GM10266 (cell line): ENCODE data around the gene ADAMTS2.

Experiments used
- DNase-seq: peaks from one replicate; pipeline ENCODE4 v3.0.0; 2012; ENCODE audit errors: extremely low spot score
- TF ChIP-seq, protein P1 (sequence below): IDR thresholded peaks from 2 replicates; pipeline ENCODE4 v1.5.1; 2012; ENCODE audit warnings: mild to moderate bottlenecking, low read depth; ENCODE audit not compliant: control insufficient read depth, insufficient read depth; ENCODE audit errors: missing control alignments

ADAMTS2 gene

DNA sequence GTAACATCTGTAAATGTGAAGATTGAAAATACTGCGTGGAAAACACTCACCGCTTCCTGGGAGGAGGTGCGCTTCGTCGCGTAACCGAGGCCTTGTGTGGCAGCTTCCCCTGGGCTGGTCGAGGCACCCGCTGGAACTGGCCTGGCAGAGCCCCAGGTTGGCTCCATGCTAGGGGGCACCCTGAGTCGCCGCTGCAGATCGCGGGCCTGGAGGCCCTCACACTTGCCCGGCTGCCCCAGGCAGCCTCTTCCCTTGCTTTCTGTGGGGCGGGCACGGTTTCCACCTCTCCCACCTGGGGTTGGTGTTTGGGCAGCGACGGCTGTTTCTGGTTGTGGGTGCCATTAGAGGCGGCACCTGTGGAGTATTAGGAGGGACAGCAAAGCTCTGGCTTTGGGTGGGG lies 284.2 kb downstream of the ADAMTS2 start:
- TF ChIP-seq, protein P1, sequence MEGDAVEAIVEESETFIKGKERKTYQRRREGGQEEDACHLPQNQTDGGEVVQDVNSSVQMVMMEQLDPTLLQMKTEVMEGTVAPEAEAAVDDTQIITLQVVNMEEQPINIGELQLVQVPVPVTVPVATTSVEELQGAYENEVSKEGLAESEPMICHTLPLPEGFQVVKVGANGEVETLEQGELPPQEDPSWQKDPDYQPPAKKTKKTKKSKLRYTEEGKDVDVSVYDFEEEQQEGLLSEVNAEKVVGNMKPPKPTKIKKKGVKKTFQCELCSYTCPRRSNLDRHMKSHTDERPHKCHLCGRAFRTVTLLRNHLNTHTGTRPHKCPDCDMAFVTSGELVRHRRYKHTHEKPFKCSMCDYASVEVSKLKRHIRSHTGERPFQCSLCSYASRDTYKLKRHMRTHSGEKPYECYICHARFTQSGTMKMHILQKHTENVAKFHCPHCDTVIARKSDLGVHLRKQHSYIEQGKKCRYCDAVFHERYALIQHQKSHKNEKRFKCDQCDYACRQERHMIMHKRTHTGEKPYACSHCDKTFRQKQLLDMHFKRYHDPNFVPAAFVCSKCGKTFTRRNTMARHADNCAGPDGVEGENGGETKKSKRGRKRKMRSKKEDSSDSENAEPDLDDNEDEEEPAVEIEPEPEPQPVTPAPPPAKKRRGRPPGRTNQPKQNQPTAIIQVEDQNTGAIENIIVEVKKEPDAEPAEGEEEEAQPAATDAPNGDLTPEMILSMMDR: no peak
- no peak for DNase-seq
